GM18861 (cell line): ENCODE results near the gene PSD4.

Experiments used
- ATAC-seq: cut with Tn5 transposase; IDR thresholded peaks from one replicate; pipeline ENCODE4 v1.9.1; 2021; ENCODE audit not compliant: unreplicated experiment

PSD4 gene

GRCh38 chr2:113173542-113174375, at the start of gene PSD4:
PSD4 (plus strand) TSS chr2:113173971; CDS start chr2:113182457, 8,486 bp downstream.
- peak; percentile 71 for ATAC-seq

- peak; percentile 45 for ATAC-seq
Measured at GRCh38 chr2:113124181-113124961, 49.4 kb upstream of the PSD4 start.

- no peak for ATAC-seq
Measured at GRCh38 chr2:113124984-113125855, 48.6 kb upstream of the PSD4 start.

- no peak for ATAC-seq
Measured at GRCh38 chr2:113126845-113127645, 46.7 kb upstream of the PSD4 start, which contains the start of gene IL1RN. IL1RN (plus strand) TSS chr2:113127598; CDS start chr2:113127625, 27 bp downstream.

- ATAC-seq, result no peak
Measured at GRCh38 chr2:113127646-113128570, 45.9 kb upstream of the PSD4 start.

GRCh38 chr2:113129519-113130078, 44.2 kb upstream of the PSD4 start:
- no peak for ATAC-seq

- no peak for ATAC-seq
Measured at GRCh38 chr2:113131352-113132185, 42.2 kb upstream of the PSD4 start.

- no peak for ATAC-seq
Measured at GRCh38 chr2:113132414-113133021, 41.3 kb upstream of the PSD4 start.

GRCh38 chr2:113133704-113134598, 39.8 kb upstream of the PSD4 start:
- no peak for ATAC-seq

- ATAC-seq, result no peak
Measured at GRCh38 chr2:113134717-113135116, 39.1 kb upstream of the PSD4 start.

- ATAC-seq, result no peak
Measured at GRCh38 chr2:113135317-113135716, 38.5 kb upstream of the PSD4 start.

GRCh38 chr2:113136828-113137775, 36.7 kb upstream of the PSD4 start:
- no peak for ATAC-seq

GRCh38 chr2:113137827-113138226, 35.9 kb upstream of the PSD4 start:
- ATAC-seq, result no peak

- ATAC-seq, result peak; percentile 57
Measured at GRCh38 chr2:113138428-113139322, 35.1 kb upstream of the PSD4 start.
